NCI-H1930 (cell line): ENCODE data around the gene AFF3.

Source experiments
- DNase-seq, 2 experiments: peaks; one replicate each; lab custom pipeline; 2025; lab: John Stamatoyannopoulos, UW

AFF3 gene

GRCh38 chr2:100068395-100068794, 74.0 kb downstream of the AFF3 start:
- DNase-seq = no peak

GRCh38 chr2:100067784-100068183, 74.6 kb downstream of the AFF3 start:
- DNase-seq = peak in 1 of 2 experiments; percentile 24

- no peak for DNase-seq
Observed at GRCh38 chr2:100066856-100067255, 75.5 kb downstream of the AFF3 start.

- DNase-seq = no peak
Observed at GRCh38 chr2:100066246-100066645, 76.1 kb downstream of the AFF3 start.

GRCh38 chr2:100064592-100065428, 77.6 kb downstream of the AFF3 start:
- DNase-seq = no peak

GRCh38 chr2:100064165-100064564, 78.2 kb downstream of the AFF3 start:
- DNase-seq = no peak

- no peak for DNase-seq
Observed at GRCh38 chr2:100063459-100063953, 78.9 kb downstream of the AFF3 start.

- no peak for DNase-seq
Observed at GRCh38 chr2:100062336-100062735, 80.1 kb downstream of the AFF3 start.

GRCh38 chr2:100060875-100061274, 81.5 kb downstream of the AFF3 start:
- no peak for DNase-seq

GRCh38 chr2:100059638-100060037, 82.8 kb downstream of the AFF3 start:
- no peak for DNase-seq

GRCh38 chr2:100057901-100058261, 84.5 kb downstream of the AFF3 start:
- DNase-seq = no peak

GRCh38 chr2:100054426-100054825, 88.0 kb downstream of the AFF3 start:
- DNase-seq = no peak

GRCh38 chr2:100053087-100053885, 89.1 kb downstream of the AFF3 start:
- DNase-seq = no peak

GRCh38 chr2:100052650-100053049, 89.7 kb downstream of the AFF3 start:
- DNase-seq = no peak

- DNase-seq = no peak
Observed at GRCh38 chr2:100051253-100051652, 91.1 kb downstream of the AFF3 start.

- DNase-seq = no peak
Observed at GRCh38 chr2:100050685-100051084, 91.7 kb downstream of the AFF3 start.

- DNase-seq = no peak
Observed at GRCh38 chr2:100046961-100047947, 95.1 kb downstream of the AFF3 start.

- no peak for DNase-seq
Observed at GRCh38 chr2:100045000-100045399, 97.4 kb downstream of the AFF3 start.

GRCh38 chr2:100043891-100044255, 98.5 kb downstream of the AFF3 start:
- DNase-seq = no peak

GRCh38 chr2:100043081-100043890, 99.1 kb downstream of the AFF3 start:
- no peak for DNase-seq

GRCh38 chr2:100042562-100042961, 99.8 kb downstream of the AFF3 start:
- DNase-seq = no peak
